HCT116 (cell line): Measurements from ENCODE around the gene MTA3.

Source experiments
- CTCF ChIP-seq, 3 experiments: fragments of 200-600 bp in 1 of 3; sonication (generic) in 1 of 3; IDR thresholded peaks in 2 of 3; conservative IDR thresholded peaks in 1 of 3; 2 replicates each; pipeline ENCODE4 v1.5.1; 2012 to 2017; ENCODE audit warnings: low read depth in 2 of 3, low read length in 2 of 3, antibody characterized with exemption in 1 of 3, borderline replicate concordance in 1 of 3, control low read depth in 1 of 3, mild to moderate bottlenecking in 1 of 3, mixed read lengths in 1 of 3, mixed run types in 1 of 3, moderate library complexity in 1 of 3; ENCODE audit not compliant: insufficient read depth in 1 of 3
- EZH2 ChIP-seq: fragments of 200-600 bp; sonication (generic); IDR thresholded peaks from 2 replicates; pipeline ENCODE4 v1.6.1; 2017; ENCODE audit warnings: antibody characterized with exemption, mixed run types
- MAX ChIP-seq: IDR thresholded peaks from 2 replicates; pipeline ENCODE4 v1.6.1; 2012
- POLR2A ChIP-seq: IDR thresholded peaks from 2 replicates; pipeline ENCODE4 v1.7.0; 2011; ENCODE audit warnings: borderline replicate concordance; ENCODE audit not compliant: insufficient read depth, insufficient read length; ENCODE audit errors: extremely low read depth
- POLR2AphosphoS5 ChIP-seq: IDR thresholded peaks from 2 replicates; pipeline ENCODE4 v1.6.1; 2011; ENCODE audit warnings: mild to moderate bottlenecking, low read depth, low read length, moderate library complexity
- SIN3A ChIP-seq: IDR thresholded peaks from 2 replicates; pipeline ENCODE4 v1.6.1; 2012; ENCODE audit warnings: low read depth
- SP1 ChIP-seq: IDR thresholded peaks from 2 replicates; pipeline ENCODE4 v1.6.1; 2012; ENCODE audit warnings: low read depth
- YY1 ChIP-seq: IDR thresholded peaks from 2 replicates; pipeline ENCODE4 v1.6.1; 2011; ENCODE audit warnings: low read length, low read depth, moderate library complexity, mild to moderate bottlenecking; ENCODE audit not compliant: insufficient replicate concordance; ENCODE audit errors: extremely low read depth

- TF ChIP-seq CTCF (IDR thresholded peaks at IDR 0.05 in 2 of 3, conservative IDR thresholded peaks at IDR 0.05 in 1 of 3; ENCODE audit: borderline replicate concordance in 1 of 3, insufficient read depth in 1 of 3, low read depth in 2 of 3, low read length in 2 of 3) (no peak), SP1 (no peak), MAX (no peak), POLR2AphosphoS5 (no peak), POLR2A (no peak), YY1 (no peak), SIN3A (no peak), EZH2 (no peak)
These were observed 782 bp downstream of the MTA3 start for GRCh38 chr2:42569116-42569711.
